ENCODE measurements around the gene RALGAPB.

DNA sequence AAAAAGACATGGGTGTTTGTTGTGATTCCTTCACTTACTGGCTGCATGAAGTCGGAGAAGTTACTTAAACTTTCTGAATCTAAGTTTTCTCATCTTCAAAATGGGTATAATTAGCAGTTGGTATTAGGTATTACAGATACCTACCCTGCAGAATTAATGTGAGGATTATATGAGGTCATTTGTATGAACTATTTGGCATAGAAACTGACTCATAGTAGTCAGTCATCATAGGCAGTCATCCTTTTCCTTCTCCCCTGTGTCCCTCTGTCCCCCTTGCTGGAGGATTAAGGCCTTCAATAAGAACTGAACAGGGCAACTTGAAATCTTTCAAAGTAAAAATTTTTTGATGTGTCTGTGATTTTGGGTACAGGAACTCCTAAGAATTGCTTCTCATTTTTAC is 26.3 kb downstream of the RALGAPB start:
- TF ChIP-seq, protein P1, sequence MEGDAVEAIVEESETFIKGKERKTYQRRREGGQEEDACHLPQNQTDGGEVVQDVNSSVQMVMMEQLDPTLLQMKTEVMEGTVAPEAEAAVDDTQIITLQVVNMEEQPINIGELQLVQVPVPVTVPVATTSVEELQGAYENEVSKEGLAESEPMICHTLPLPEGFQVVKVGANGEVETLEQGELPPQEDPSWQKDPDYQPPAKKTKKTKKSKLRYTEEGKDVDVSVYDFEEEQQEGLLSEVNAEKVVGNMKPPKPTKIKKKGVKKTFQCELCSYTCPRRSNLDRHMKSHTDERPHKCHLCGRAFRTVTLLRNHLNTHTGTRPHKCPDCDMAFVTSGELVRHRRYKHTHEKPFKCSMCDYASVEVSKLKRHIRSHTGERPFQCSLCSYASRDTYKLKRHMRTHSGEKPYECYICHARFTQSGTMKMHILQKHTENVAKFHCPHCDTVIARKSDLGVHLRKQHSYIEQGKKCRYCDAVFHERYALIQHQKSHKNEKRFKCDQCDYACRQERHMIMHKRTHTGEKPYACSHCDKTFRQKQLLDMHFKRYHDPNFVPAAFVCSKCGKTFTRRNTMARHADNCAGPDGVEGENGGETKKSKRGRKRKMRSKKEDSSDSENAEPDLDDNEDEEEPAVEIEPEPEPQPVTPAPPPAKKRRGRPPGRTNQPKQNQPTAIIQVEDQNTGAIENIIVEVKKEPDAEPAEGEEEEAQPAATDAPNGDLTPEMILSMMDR (IDR thresholded peaks at IDR 0.05; ENCODE audit: low read length) = no peak
- no peak for TF ChIP-seq EZH2 (optimal IDR thresholded peaks at IDR 0.05; ENCODE audit: low read depth, low read length)

Data from MM.1S (cell line).